ENCODE results near the gene POU4F1.

The POU4F1 gene

DNA sequence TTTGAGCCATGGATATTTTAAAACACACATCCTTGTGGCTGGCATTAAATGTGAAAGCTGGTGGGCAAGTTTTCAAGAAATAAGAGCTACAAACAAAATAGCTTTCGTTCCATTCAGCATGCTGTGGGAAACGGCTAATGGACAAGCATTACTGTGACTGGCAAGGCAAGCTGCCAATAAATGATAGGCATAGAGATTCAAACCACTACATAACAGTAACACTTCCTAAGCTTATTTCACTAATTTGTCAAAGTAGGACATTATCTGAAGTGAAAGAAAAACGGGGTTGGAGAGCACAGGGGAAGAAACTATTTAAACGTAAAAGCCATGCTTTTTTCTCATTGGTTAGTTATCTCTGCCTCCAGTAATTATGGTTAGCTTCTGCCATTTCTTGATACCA is 29.6 kb upstream of the POU4F1 start:
- TF ChIP-seq, protein P1, sequence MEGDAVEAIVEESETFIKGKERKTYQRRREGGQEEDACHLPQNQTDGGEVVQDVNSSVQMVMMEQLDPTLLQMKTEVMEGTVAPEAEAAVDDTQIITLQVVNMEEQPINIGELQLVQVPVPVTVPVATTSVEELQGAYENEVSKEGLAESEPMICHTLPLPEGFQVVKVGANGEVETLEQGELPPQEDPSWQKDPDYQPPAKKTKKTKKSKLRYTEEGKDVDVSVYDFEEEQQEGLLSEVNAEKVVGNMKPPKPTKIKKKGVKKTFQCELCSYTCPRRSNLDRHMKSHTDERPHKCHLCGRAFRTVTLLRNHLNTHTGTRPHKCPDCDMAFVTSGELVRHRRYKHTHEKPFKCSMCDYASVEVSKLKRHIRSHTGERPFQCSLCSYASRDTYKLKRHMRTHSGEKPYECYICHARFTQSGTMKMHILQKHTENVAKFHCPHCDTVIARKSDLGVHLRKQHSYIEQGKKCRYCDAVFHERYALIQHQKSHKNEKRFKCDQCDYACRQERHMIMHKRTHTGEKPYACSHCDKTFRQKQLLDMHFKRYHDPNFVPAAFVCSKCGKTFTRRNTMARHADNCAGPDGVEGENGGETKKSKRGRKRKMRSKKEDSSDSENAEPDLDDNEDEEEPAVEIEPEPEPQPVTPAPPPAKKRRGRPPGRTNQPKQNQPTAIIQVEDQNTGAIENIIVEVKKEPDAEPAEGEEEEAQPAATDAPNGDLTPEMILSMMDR (IDR thresholded peaks at IDR 0.05; ENCODE audit: low read depth, low read length) = no peak

GRCh38 chr13:78631077-78631476 is 27.7 kb upstream of the POU4F1 start:
- TF ChIP-seq, protein P1 (IDR thresholded peaks at IDR 0.05; ENCODE audit: low read depth, low read length) = no peak
- H3K4me3 ChIP-seq (ENCODE audit: low read depth, low read length) = no peak overlapping the region

More for the DNA sequence above, 29.6 kb upstream of the POU4F1 start:
- no peak overlapping the region for H3K4me3 ChIP-seq (ENCODE audit: low read depth, low read length)

DNA sequence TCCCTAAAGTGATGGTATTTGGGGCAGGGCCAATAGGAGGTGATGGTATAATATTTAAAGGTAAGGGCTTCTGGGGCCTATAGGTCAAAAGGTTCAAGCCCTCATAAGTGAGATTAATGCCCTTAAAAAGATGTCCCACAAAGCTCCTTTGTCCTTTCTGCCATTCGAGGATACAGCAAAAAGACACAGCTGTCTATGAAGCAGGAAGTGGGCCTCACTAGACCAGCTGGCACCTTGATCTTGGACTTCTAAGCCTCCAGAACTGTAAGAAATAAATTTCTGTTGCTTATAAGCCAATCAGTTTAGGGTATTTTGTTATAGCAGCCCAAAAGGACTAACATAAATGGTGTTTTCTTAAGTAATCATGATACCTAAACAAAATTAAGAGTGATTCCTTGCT is 27.2 kb upstream of the POU4F1 start:
- H3K4me3 ChIP-seq (ENCODE audit: low read depth, low read length) = no peak overlapping the region
- TF ChIP-seq, protein P1 (IDR thresholded peaks at IDR 0.05; ENCODE audit: low read depth, low read length) = no peak

GRCh38 chr13:78625384-78625783 is 22.0 kb upstream of the POU4F1 start:
- no peak overlapping the region for H3K4me3 ChIP-seq (ENCODE audit: low read depth, low read length)
- TF ChIP-seq, protein P1 (IDR thresholded peaks at IDR 0.05; ENCODE audit: low read depth, low read length) = no peak

DNA sequence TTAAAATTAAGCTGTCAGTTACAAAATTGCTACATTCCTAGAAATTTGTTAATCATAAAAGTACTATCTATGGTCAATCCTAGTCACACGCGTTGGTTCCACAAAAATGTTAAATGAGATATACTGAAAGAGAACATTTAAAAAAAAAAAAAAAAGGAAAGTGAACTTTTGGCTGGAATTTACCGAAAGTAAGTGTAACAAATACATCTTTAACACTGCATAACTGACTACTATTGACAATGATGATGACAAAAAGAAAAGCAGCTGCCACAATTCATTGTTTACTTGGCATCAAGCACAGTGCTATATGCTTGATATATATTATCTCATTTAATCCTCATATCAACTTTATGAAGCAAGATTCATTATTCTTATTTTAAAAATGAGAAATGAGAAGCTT is 19.8 kb upstream of the POU4F1 start:
- TF ChIP-seq, protein P1 (IDR thresholded peaks at IDR 0.05; ENCODE audit: low read depth, low read length) = no peak

GRCh38 chr13:78620936-78621470 is 17.7 kb upstream of the POU4F1 start:
- no peak overlapping the region for H3K4me3 ChIP-seq (ENCODE audit: low read depth, low read length)
- TF ChIP-seq, protein P1 (IDR thresholded peaks at IDR 0.05; ENCODE audit: low read depth, low read length) = no peak

More for the DNA sequence above, 19.8 kb upstream of the POU4F1 start:
- no peak overlapping the region for H3K4me3 ChIP-seq (ENCODE audit: low read depth, low read length)

DNA sequence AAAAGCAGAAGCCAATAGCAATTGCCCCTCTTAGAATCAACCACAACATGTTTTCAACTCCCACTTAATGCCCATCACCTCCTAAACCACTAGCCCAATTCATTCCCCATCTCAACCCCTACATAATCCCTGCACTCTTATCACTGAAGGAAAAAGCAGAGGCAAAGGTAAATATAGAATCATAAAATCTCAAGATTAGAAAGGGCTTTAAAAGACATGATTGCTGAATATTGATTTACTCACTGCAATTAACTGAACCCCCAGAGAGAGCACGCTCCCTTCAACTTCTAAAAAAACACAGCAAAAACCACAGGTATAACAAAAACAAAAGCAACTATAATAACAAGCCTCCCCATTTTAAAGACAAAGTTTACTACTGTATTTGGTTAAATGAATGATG is 15.1 kb upstream of the POU4F1 start:
- H3K4me3 ChIP-seq (ENCODE audit: low read depth, low read length) = no peak overlapping the region
- TF ChIP-seq, protein P1 (IDR thresholded peaks at IDR 0.05; ENCODE audit: low read depth, low read length) = no peak
